Fibroblast of mammary gland (primary cell): ENCODE measurements around the gene OPA3.

ENCODE experiments used
- DNase-seq: peaks from one replicate; pipeline ENCODE4 v3.0.0-alpha.2; 2010; ENCODE audit warnings: low read depth
- H3K4me3 ChIP-seq: 2 replicates; pipeline ENCODE4 v1.5.1; 2011; ENCODE audit warnings: low read depth, mild to moderate bottlenecking, low read length, moderate library complexity; ENCODE audit not compliant: control insufficient read depth
- CTCF ChIP-seq: conservative IDR thresholded peaks from 2 replicates; pipeline ENCODE4 v1.5.1; 2011; ENCODE audit warnings: low read depth, low read length, inconsistent platforms; ENCODE audit not compliant: control insufficient read depth, insufficient read depth

The OPA3 gene

GRCh38 chr19:45564131-45564780 lies 20.3 kb downstream of the OPA3 start:
- no peak for DNase-seq
- no peak overlapping the region for H3K4me3 ChIP-seq
- no peak for TF ChIP-seq CTCF

GRCh38 chr19:45560686-45561085 lies 23.9 kb downstream of the OPA3 start:
- no peak for TF ChIP-seq CTCF
- no peak overlapping the region for H3K4me3 ChIP-seq
- no peak for DNase-seq

- H3K4me3 ChIP-seq: no peak overlapping the region
- DNase-seq: no peak
- TF ChIP-seq CTCF: no peak
Observed at GRCh38 chr19:45560038-45560437, 24.6 kb downstream of the OPA3 start.

- DNase-seq: peak; percentile 36
- TF ChIP-seq CTCF: peak; percentile 73
- no peak overlapping the region for H3K4me3 ChIP-seq
Observed at GRCh38 chr19:45558399-45558878, 26.2 kb downstream of the OPA3 start.

- no peak for DNase-seq
- no peak overlapping the region for H3K4me3 ChIP-seq
- no peak for TF ChIP-seq CTCF
Observed at GRCh38 chr19:45556835-45557234, 27.8 kb downstream of the OPA3 start.

GRCh38 chr19:45554481-45554880 lies 30.1 kb downstream of the OPA3 start:
- TF ChIP-seq CTCF: no peak
- no peak for DNase-seq
- H3K4me3 ChIP-seq: no peak overlapping the region

GRCh38 chr19:45553464-45553863 lies 31.1 kb downstream of the OPA3 start:
- no peak overlapping the region for H3K4me3 ChIP-seq
- DNase-seq: no peak
- no peak for TF ChIP-seq CTCF
